HepG2 (cell line): ENCODE results near the gene SLIRP. TPM values are rescaled to one million over a fixed set of nuclear protein-coding genes. Genes with fewer than 3 reads are reported as not detected.

Source experiments
- ADNP ChIP-seq: sonication (generic); formaldehyde crosslinking; IDR thresholded peaks from 2 replicates; pipeline ENCODE4 v1.4.0; 2020; ENCODE audit warnings: missing genetic modification reagents
- AGO2 ChIP-seq: fragments of 200-400 bp; formaldehyde crosslinking; optimal IDR thresholded peaks from 2 replicates; pipeline ENCODE3; 2017; ENCODE audit warnings: mild to moderate bottlenecking, low read depth, low read length, moderate library complexity
- DMAP1 ChIP-seq: IDR thresholded peaks from 2 replicates; pipeline ENCODE4 v1.6.1; 2016
- E2F2 ChIP-seq: sonication (generic); formaldehyde crosslinking; IDR thresholded peaks from 2 replicates; pipeline ENCODE4 v1.4.0; 2020; ENCODE audit warnings: missing genetic modification reagents, borderline replicate concordance
- EED ChIP-seq: sonication (generic); formaldehyde crosslinking; IDR thresholded peaks from 2 replicates; pipeline ENCODE4 v1.5.0; 2020; ENCODE audit warnings: mild to moderate bottlenecking, missing genetic modification reagents
- HDAC1 ChIP-seq: sonication (generic); formaldehyde crosslinking; IDR thresholded peaks from 2 replicates; pipeline ENCODE4 v1.5.1; 2020; ENCODE audit warnings: mild to moderate bottlenecking, missing genetic modification reagents
- HOXA3 ChIP-seq: sonication (generic); formaldehyde crosslinking; IDR thresholded peaks from 2 replicates; pipeline ENCODE4 v1.5.0; 2020; ENCODE audit warnings: missing genetic modification reagents
- KAT7 ChIP-seq: IDR thresholded peaks from 2 replicates; pipeline ENCODE4 v1.6.1; 2018; ENCODE audit warnings: borderline replicate concordance, missing compliant biosample characterization
- KMT2B ChIP-seq: IDR thresholded peaks from 2 replicates; pipeline ENCODE4 v1.6.1; 2016; ENCODE audit warnings: missing genetic modification reagents, missing compliant biosample characterization
- MAZ ChIP-seq, 2 experiments: sonication (generic) in 1 of 2; formaldehyde crosslinking in 1 of 2; IDR thresholded peaks; 2 replicates each; pipeline versions ENCODE4 v1.5.0 to v1.6.1; 2012 to 2020; ENCODE audit warnings: low read depth in 2 of 2, mild to moderate bottlenecking in 2 of 2, borderline replicate concordance in 1 of 2, improper control_type of control experiment in 1 of 2, low read length in 1 of 2, missing genetic modification reagents in 1 of 2, moderate library complexity in 1 of 2
- NFKB2 ChIP-seq: sonication (generic); formaldehyde crosslinking; IDR thresholded peaks from 2 replicates; pipeline ENCODE4 v1.4.0; 2020; ENCODE audit warnings: missing genetic modification reagents, borderline replicate concordance
- NR2C2 ChIP-seq: sonication (generic); formaldehyde crosslinking; IDR thresholded peaks from 2 replicates; pipeline ENCODE4 v1.4.0; 2020; ENCODE audit warnings: missing genetic modification reagents, mild to moderate bottlenecking, moderate library complexity, borderline replicate concordance
- POLR2G ChIP-seq: fragments of 200-400 bp; formaldehyde crosslinking; IDR thresholded peaks from 2 replicates; pipeline ENCODE4 v1.6.1; 2018; ENCODE audit warnings: mild to moderate bottlenecking, low read depth, low read length, moderate library complexity
- TRIM24 ChIP-seq: sonication (generic); formaldehyde crosslinking; IDR thresholded peaks from 2 replicates; pipeline ENCODE4 v1.8.0; 2022; ENCODE audit warnings: mild to moderate bottlenecking, missing genetic modification reagents
- ZBTB7A ChIP-seq: sonication (generic); formaldehyde crosslinking; IDR thresholded peaks from 2 replicates; pipeline ENCODE4 v1.8.0; 2022; ENCODE audit warnings: mild to moderate bottlenecking, missing genetic modification reagents
- ZNF276 ChIP-seq: sonication (generic); formaldehyde crosslinking; IDR thresholded peaks from 2 replicates; pipeline ENCODE4 v1.4.0; 2020; ENCODE audit warnings: mild to moderate bottlenecking, low read depth, missing genetic modification reagents
- ZNF329 ChIP-seq: sonication (generic); formaldehyde crosslinking; IDR thresholded peaks from 2 replicates; pipeline ENCODE4 v1.9.0; 2021; ENCODE audit warnings: low read depth, mild to moderate bottlenecking, missing genetic modification reagents
- ZNF549 ChIP-seq: sonication (generic); formaldehyde crosslinking; IDR thresholded peaks from 2 replicates; pipeline ENCODE4 v1.5.0; 2020; ENCODE audit warnings: missing genetic modification reagents
- ZNF605 ChIP-seq: sonication (generic); formaldehyde crosslinking; IDR thresholded peaks from 2 replicates; pipeline ENCODE4 v1.8.0; 2022; ENCODE audit warnings: mild to moderate bottlenecking, missing genetic modification reagents
- ZNF83 ChIP-seq: sonication (generic); formaldehyde crosslinking; IDR thresholded peaks from 2 replicates; pipeline ENCODE4 v1.4.0; 2020; ENCODE audit warnings: missing genetic modification reagents, mild to moderate bottlenecking, borderline replicate concordance
- polyA plus RNA-seq, 8 experiments: library from polyadenylated mRNA; depleted of rRNA in 3 of 8; stranded (reverse) in 7 of 8; unstranded in 1 of 8; fragments of >200 nt; fragmentation: Illumina TruSeq in 4 of 8; extraction: Trizol in 4 of 8; gene quantifications; 2 replicates each; pipeline versions ENCODE4 v1.2.1 to v1.2.3, GENCODE V29; 2011 to 2016; ENCODE audit warnings: low read depth in 4 of 8, missing spikeins in 1 of 8, mixed read lengths in 1 of 8; ENCODE audit not compliant: insufficient read depth in 1 of 8
- total RNA-seq, 5 experiments: library from RNA; depleted of rRNA; stranded (reverse); fragments of >200 nt; fragmentation: Illumina TruSeq; extraction: Trizol; gene quantifications; 2 replicates each; pipeline ENCODE4 v1.2.3, GENCODE V29; 2016; ENCODE audit warnings: low read depth in 1 of 5
- TF ChIP-seq, protein P1 (sequence below): sonication (generic); formaldehyde crosslinking; IDR thresholded peaks from 2 replicates; pipeline ENCODE4 v1.5.1; 2020; ENCODE audit warnings: mild to moderate bottlenecking, missing genetic modification reagents, borderline replicate concordance
- TF ChIP-seq, protein P2 (sequence below): IDR thresholded peaks from 2 replicates; pipeline ENCODE4 v1.6.1; 2016; ENCODE audit warnings: low read depth, borderline replicate concordance
- TF ChIP-seq, protein P3 (sequence below): IDR thresholded peaks from 2 replicates; pipeline ENCODE4 v1.6.1; 2016; ENCODE audit warnings: missing compliant biosample characterization, missing genetic modification reagents, borderline replicate concordance

SLIRP gene
- total and polyA plus RNA-seq, 2 of the 13 experiments (the other 11 are each of a cell fraction or from before 2014, with no cell fraction given): 281 to 548 TPM

GRCh38 chr14:77760381-77761204, 52.7 kb downstream of the SLIRP start, which contains the start of gene SNW1 (continued):
- peak; percentile 86 for TF ChIP-seq KMT2B (CRISPR knock-in tag)
- TF ChIP-seq TRIM24: no peak
- peak; percentile 70 for TF ChIP-seq AGO2
- peak; percentile 81; the same call in 1 of the 2 replicates for TF ChIP-seq ZNF605 (CRISPR knock-in tag)
- TF ChIP-seq HOXA3: peak; percentile 17; the same call in 1 of the 2 replicates
- TF ChIP-seq, protein P1, sequence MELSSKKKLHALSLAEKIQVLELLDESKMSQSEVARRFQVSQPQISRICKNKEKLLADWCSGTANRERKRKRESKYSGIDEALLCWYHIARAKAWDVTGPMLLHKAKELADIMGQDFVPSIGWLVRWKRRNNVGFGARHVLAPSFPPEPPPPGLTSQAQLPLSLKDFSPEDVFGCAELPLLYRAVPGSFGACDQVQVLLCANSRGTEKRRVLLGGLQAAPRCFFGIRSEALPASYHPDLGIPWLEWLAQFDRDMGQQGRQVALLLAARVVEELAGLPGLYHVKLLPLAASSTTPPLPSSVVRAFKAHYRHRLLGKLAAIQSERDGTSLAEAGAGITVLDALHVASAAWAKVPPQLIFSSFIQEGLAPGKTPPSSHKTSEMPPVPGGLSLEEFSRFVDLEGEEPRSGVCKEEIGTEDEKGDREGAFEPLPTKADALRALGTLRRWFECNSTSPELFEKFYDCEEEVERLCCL (CRISPR knock-in tag): peak; percentile 74; the same call in 1 of the 2 replicates
- peak; percentile 43 for TF ChIP-seq ZBTB7A (CRISPR knock-in tag)
- TF ChIP-seq DMAP1 (CRISPR knock-in tag): peak; percentile 92
- TF ChIP-seq, protein P2, sequence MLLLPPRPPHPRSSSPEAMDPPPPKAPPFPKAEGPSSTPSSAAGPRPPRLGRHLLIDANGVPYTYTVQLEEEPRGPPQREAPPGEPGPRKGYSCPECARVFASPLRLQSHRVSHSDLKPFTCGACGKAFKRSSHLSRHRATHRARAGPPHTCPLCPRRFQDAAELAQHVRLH (CRISPR knock-in tag): peak; percentile 53; the same call in 1 of the 2 replicates
- TF ChIP-seq ZNF329: no peak
- no peak for TF ChIP-seq ZNF549
- TF ChIP-seq POLR2G: peak; percentile 89
- TF ChIP-seq ADNP: no peak
- TF ChIP-seq MAZ (IDR thresholded peaks at IDR 0.05; ENCODE audit: borderline replicate concordance, low read depth, low read length): no peak
- no peak for TF ChIP-seq MAZ (CRISPR knock-in tag; IDR thresholded peaks at IDR 0.05; ENCODE audit: low read depth)
- TF ChIP-seq ZNF276 (CRISPR knock-in tag): no peak
- TF ChIP-seq ZNF83 (CRISPR knock-in tag): peak; percentile 45; the same call in 1 of the 2 replicates
- TF ChIP-seq EED: peak; percentile 27; the same call in 1 of the 2 replicates
- TF ChIP-seq NFKB2: peak; percentile 65; the same call in 1 of the 2 replicates
- peak; percentile 91; the same call in 1 of the 2 replicates for TF ChIP-seq KAT7 (CRISPR knock-in tag)
- TF ChIP-seq HDAC1 (CRISPR knock-in tag): peak; percentile 64; the same call in 1 of the 2 replicates
- TF ChIP-seq, protein P3, sequence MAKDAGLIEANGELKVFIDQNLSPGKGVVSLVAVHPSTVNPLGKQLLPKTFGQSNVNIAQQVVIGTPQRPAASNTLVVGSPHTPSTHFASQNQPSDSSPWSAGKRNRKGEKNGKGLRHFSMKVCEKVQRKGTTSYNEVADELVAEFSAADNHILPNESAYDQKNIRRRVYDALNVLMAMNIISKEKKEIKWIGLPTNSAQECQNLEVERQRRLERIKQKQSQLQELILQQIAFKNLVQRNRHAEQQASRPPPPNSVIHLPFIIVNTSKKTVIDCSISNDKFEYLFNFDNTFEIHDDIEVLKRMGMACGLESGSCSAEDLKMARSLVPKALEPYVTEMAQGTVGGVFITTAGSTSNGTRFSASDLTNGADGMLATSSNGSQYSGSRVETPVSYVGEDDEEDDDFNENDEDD (CRISPR knock-in tag): peak; percentile 29; the same call in 1 of the 2 replicates
- TF ChIP-seq NR2C2 (CRISPR knock-in tag): peak; percentile 74; the same call in 1 of the 2 replicates
- no peak for TF ChIP-seq E2F2
